GM18868 (cell line): ENCODE data around the gene BGN.
A peak's percentile ranks its signal among the peaks of the same experiment; 100 is the strongest.

Experiments
- ATAC-seq: cut with Tn5 transposase; IDR thresholded peaks from one replicate; pipeline ENCODE4 v1.9.1; 2021; ENCODE audit warnings: mild to moderate bottlenecking, moderate library complexity; ENCODE audit not compliant: unreplicated experiment

Gene BGN

GRCh38 chrX:153524234-153524633 lies 29.5 kb downstream of the BGN start:
- ATAC-seq: no peak

GRCh38 chrX:153525451-153525850 lies 30.7 kb downstream of the BGN start:
- ATAC-seq: no peak

- ATAC-seq: no peak
These were observed 31.3 kb downstream of the BGN start for GRCh38 chrX:153526042-153526441.

- no peak for ATAC-seq
These were observed 32.0 kb downstream of the BGN start for GRCh38 chrX:153526801-153527200.

- no peak for ATAC-seq
These were observed 32.4 kb downstream of the BGN start for GRCh38 chrX:153527208-153527607.

- no peak for ATAC-seq
These were observed 35.8 kb downstream of the BGN start for GRCh38 chrX:153530411-153531129.

GRCh38 chrX:153533091-153533490 lies 38.3 kb downstream of the BGN start:
- ATAC-seq: no peak

- ATAC-seq: no peak
These were observed 42.3 kb downstream of the BGN start for GRCh38 chrX:153537080-153537479.

GRCh38 chrX:153537526-153538295 lies 42.9 kb downstream of the BGN start:
- no peak for ATAC-seq

- ATAC-seq: no peak
These were observed 43.6 kb downstream of the BGN start for GRCh38 chrX:153538424-153538823.

- peak; percentile 65 for ATAC-seq
These were observed 44.6 kb downstream of the BGN start for GRCh38 chrX:153539171-153539978.

- no peak for ATAC-seq
These were observed 45.2 kb downstream of the BGN start for GRCh38 chrX:153539979-153540358.

GRCh38 chrX:153544727-153545126 lies 49.9 kb downstream of the BGN start:
- ATAC-seq: no peak

- no peak for ATAC-seq
These were observed 51.6 kb downstream of the BGN start for GRCh38 chrX:153546386-153546785.

GRCh38 chrX:153547195-153547594 lies 52.4 kb downstream of the BGN start:
- no peak for ATAC-seq

- ATAC-seq: no peak
These were observed 54.5 kb downstream of the BGN start for GRCh38 chrX:153549231-153549630.

- no peak for ATAC-seq
These were observed 55.0 kb downstream of the BGN start for GRCh38 chrX:153549807-153550206.

- ATAC-seq: no peak
These were observed 56.4 kb downstream of the BGN start for GRCh38 chrX:153551135-153551534.

- no peak for ATAC-seq
These were observed 59.9 kb downstream of the BGN start for GRCh38 chrX:153554519-153555167.

- no peak for ATAC-seq
These were observed 62.0 kb downstream of the BGN start for GRCh38 chrX:153556767-153557166.
